GM19238 (cell line): ENCODE data around the gene ANKRD10.

ENCODE experiments used
- DNase-seq: peaks from one replicate; pipeline ENCODE4 v3.0.0; 2011; ENCODE audit warnings: low spot score; ENCODE audit not compliant: insufficient read length

Gene ANKRD10

DNA sequence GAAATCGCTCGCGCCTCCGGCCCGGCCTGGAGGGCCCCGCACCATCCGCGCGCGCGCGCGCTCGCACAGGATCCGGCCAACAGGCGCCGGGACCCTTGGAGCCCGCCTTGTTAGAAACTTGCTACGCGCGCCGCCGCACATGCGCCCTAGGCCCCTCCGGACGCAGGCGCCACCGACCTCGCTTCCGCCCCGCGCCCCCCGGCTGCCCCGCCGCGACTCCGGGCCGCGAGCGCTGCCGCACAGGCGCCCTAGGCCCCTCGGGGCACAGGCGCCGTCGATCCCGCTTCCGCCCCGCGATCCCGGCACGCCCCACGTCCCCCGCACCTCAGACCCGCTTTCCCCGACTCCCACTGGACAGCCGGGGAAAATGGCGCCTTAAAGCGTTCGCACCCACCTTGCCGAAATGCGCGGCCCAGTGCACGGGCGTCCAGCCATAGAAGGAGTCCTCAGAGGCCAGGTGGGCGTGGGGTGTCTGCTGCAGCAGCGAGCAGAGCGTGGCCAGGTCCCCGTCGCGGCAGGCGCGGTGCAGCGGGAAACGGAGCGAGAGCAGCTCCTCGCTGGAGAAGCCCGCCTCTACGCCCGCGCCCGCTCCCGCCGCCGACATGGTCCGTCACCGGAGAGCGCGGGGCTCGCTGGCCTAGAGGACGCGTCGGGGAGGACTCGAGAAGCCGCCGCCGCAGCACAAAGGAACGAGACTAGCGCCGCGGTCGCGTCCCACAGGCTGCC is 375 bp downstream of the ANKRD10 start:
- DNase-seq: peak; percentile 71

- DNase-seq: no peak
These were observed 863 bp downstream of the ANKRD10 start for GRCh38 chr13:110914081-110914330.

- DNase-seq: no peak
These were observed 1.4 kb downstream of the ANKRD10 start for GRCh38 chr13:110913322-110914080.

DNA sequence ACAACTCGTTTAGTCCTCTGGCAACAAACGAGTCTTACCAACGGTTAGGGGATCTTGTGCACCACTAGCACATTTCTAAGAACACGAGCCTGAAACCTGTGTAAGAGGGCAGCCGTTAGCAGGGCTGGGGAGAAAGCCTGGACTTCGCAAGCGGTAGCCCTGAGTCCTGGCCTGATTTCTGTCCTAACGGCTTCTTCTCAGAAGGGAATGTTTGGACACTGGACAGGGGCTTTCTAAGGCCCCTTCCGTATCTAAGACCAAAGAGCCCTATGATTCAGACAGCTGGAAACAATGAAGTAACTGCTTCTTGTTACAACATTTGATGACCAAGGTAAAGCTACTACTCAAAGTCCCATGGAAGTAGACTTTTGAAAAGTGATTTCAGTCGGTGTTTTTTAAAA is 2.2 kb downstream of the ANKRD10 start:
- no peak for DNase-seq

DNA sequence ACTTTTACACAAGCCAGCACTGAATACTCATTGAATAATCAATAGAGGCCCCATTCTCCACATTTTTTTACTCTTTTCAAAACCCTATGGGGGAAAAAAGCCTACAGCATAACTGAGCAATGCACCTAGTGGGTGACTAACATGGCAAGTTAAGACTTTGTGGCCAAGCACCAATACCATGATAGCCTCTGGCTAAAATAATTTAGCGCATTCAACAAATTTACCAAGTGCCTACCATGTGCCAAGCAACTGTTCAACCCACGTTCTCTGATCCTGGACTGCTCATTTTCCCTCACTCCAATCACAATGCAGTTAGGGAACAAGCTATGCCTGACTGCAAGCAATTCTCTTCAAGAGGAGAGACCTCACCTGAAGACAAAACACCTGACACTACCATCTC is 3.0 kb downstream of the ANKRD10 start:
- no peak for DNase-seq

DNA sequence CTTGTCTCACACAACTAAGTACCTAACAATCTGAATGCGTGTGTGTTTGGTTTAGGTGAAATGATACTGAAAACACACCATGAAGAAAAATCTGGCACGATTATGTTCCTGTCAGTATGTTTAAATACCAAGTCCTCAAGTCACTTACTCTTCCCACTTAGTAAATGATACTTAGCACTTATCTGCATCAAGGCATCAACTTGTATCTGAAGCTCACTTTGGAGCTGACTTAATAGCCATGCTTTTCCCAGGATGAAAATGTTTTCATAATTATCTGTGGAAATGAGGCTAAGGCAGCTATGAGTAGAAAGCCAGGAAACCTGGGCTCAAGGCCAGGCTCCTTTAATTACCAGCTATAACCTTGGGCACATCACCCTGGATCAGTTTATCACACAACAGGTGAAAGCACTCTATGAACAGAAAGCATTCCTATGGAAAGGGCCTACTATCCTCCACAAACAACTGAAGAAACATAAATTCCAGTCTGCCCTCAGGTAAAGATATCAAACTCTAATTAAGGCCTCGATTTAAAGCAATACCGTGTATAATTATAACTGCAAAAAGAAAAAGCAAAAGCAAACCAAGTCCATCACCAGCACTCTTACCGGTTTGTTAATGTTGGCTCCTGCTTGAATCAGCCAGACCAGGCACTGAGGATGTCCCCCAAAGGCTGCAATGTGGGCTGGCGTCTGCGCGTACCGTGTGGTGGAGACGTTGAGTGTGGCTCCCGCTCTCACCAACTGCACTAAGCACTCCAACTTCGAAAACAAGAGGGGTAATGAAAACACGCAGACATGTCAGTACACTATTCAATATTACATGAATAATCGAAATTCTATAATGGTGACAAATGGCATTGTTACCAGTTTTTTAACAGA is 4.6 kb downstream of the ANKRD10 start:
- no peak for DNase-seq

DNA sequence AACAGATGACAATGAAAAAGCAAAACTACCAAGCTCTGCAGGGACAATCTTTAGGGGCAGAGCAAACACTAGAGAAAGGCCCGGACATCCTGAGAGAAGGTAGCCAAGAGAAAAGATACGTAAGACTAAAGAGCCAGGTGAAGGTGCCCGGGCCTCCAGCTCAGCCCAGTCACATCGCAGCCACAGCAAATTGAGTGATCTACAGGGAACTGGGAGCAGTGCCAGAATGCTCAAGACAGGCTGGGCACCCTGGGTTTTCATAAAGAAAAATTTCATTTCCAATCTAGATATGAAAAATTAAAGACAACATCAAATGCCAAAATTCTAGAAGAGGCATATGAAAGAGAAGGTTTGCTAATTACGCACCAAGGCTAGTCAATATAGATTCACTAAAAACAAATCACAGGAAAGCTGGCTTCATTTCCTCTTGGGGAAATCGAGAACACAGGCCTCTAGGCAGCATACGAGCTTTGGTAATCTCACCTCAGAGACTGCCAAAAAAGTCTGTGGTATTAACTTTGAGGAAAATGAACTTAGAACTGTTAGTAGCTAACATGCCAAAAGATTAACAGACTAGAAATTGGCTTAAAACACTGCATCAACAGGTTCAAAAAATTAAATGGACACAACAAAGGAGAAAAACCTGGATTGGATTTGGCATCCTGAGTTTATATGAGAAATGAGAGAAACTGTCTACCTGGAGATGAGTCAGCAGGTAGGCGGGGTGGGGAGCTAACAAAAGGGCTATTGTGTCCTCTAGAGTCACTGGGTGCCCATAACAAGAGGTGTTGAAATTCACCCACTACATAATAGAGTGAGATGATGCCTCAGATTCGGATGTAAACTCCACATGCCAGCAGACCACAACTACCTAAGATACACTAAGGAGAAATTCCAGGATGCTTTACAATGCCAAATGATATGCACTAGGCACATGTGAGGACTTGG is 6.6 kb downstream of the ANKRD10 start:
- DNase-seq: no peak

DNA sequence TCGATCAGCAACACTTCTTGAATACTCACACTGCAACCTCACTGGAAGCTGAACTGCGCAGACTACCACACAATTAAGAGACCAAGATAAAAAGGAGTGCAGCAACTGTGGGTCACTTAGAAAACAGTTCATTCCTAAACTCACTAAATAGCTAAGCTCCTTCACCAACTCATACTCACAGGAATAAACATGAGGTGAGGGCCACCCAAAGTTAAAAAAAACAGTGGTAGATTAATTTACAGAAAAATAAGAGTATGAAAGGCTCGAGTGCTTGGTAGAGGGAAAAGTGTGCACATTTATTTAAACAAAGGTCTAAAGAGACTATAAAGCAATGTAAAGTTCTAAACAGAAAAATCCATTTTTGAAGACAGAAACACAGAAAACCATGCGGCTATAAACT is 7.6 kb downstream of the ANKRD10 start:
- DNase-seq: no peak

- DNase-seq: no peak
These were observed 10.1 kb downstream of the ANKRD10 start for GRCh38 chr13:110904748-110905147.

GRCh38 chr13:110902370-110902769 is 12.5 kb downstream of the ANKRD10 start:
- DNase-seq: no peak

DNA sequence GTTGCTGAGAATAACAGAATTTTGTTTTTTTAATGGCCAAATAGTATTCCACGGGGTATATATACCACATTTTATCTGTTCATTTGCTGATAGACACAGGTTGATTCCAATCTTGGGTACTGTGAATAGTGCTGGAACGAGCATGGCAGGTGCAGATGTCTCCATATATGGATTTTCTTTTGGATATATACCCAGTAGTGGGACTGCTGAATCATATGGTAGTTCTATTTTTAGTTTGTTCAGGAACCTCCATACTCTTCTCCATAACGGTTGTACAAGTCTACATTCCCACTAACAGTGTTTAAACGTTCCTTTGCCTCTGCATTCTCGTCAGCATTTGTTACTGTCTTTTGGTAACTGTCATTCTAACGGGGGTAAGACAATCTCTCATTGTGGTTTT is 17.3 kb downstream of the ANKRD10 start:
- no peak for DNase-seq

DNA sequence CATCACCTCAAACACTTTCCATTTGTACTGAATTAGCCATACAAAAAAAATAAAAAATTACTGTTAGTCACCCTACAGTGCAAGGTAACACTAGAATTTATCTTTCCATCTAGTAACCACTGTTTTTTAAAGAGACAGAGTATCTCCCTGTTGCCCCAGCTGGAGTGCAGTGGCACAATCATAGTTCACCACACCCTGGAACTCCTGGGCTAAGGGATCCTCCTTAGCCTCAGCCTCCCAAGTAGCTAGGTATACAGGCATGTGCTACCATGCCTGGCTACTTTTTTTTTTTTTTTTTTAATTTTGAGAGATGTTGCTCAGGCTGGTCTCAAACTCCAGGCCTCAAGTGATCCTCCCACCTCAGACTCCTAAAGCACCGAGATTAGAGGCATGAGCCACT is 17.9 kb downstream of the ANKRD10 start:
- DNase-seq: no peak

DNA sequence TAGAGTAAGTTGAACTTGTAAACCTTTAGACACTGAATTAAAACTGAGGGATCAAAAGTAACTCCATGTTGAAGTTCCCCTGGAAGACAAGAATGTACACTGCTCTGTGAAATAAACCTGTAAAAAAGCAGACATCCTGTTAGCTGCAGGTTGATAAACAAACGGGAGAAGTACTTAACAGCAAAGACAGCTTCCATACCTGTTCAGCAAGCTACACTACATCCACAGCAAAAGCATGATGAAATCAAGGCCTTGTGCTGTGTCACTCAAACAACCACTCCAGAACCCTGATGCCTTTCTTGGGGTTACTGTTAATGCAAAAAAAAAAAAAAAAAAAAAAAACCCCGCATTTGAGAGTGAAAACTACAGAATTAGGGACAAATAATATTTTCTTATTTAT is 20.8 kb downstream of the ANKRD10 start:
- DNase-seq: no peak

- no peak for DNase-seq
These were observed 21.3 kb downstream of the ANKRD10 start for GRCh38 chr13:110893571-110893970.

GRCh38 chr13:110890279-110891165 is 24.3 kb downstream of the ANKRD10 start:
- DNase-seq: no peak

DNA sequence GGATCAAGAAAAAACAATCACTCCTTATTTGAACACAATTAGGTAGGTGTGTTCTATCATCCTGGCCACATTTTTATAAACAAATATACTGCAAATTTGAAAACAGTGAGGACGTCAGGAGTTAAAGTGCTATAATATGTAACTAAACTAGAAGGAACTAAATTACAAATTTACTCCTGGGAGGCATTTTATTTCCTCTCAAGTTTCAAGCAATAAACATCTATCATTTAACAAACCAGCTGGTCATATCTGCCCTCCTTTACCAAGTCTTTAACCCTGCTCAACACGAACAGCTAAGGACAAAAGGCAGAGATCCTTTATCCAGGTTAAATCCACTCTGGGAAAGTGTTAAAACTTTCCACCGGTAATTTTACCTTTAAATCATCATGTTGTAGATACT is 26.5 kb downstream of the ANKRD10 start:
- DNase-seq: no peak

GRCh38 chr13:110887597-110888333 is 27.1 kb downstream of the ANKRD10 start:
- no peak for DNase-seq

GRCh38 chr13:110886870-110887596 is 27.8 kb downstream of the ANKRD10 start:
- DNase-seq: no peak
